Stomach smooth muscle (tissue), 2 donors: ENCODE results near the gene CBS.
"Not testable (repeated sequence)": the region's sequence is repeated elsewhere in the genome, so short reads cannot be mapped to it uniquely, and the experiment has no call there.

ENCODE experiments used
- H3K27ac ChIP-seq: one replicate; pipeline ENCODE4 v1.7.0; 2013; ENCODE audit warnings: mild to moderate bottlenecking, low read length, inconsistent platforms
- H3K27me3 ChIP-seq, 2 donors: one replicate each; pipeline ENCODE4 v1.7.0; 2013; ENCODE audit warnings: low read length in 2 of 2; ENCODE audit not compliant: insufficient read depth in 2 of 2, control insufficient read depth in 1 of 2
- H3K36me3 ChIP-seq, 2 donors: one replicate each; pipeline ENCODE4 v1.7.0; 2013; ENCODE audit warnings: low read length in 2 of 2; ENCODE audit not compliant: control insufficient read depth in 2 of 2, insufficient read depth in 2 of 2
- H3K4me1 ChIP-seq: one replicate; pipeline ENCODE4 v1.7.0; 2013; ENCODE audit warnings: low read length; ENCODE audit not compliant: control insufficient read depth, insufficient read depth
- H3K4me3 ChIP-seq, 2 donors: one replicate each; pipeline ENCODE4 v1.7.0; 2013; ENCODE audit warnings: low read length in 2 of 2
- H3K9ac ChIP-seq, 2 donors: one replicate each; pipeline ENCODE4 v1.7.0; 2013; ENCODE audit warnings: low read length in 2 of 2, mild to moderate bottlenecking in 1 of 2
- H3K9me3 ChIP-seq, 2 donors: one replicate each; pipeline ENCODE4 v1.7.0; 2013; ENCODE audit warnings: low read length in 2 of 2; ENCODE audit not compliant: control insufficient read depth in 2 of 2
- donor health status: healthy.
- donor health status: Pancreatic carcinoma.

CBS gene

DNA sequence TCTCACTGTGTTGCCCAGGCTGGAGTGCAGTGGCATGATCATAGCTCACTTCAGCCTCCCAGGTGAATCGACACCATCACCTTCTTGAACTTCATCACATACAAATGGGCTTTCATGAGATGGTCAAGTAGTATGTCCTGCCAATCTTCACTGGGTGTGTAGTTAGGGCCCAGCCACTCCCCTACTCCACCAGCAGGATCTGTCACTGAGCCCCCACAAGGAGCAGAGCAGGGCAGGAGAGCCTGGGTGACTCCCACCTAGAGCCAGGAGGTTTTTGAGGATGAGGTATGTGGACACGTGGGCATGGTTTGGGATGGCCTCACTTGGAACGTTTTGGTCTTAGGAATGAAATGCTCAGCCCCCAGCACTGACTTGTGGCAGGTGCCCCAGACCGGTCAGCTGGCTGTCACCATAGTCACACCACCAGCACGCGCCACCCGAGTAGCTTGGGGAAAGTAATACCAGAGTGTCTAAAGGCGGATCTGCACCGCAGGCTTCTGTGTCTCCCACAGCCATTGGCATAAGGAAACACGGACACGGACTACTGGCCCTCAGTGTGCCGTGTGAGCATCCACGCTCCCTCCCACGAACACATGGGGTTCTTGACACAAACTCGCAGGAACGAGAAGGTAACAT, 16.5 kb upstream of the CBS start:
- H3K27me3 ChIP-seq, H3K9ac ChIP-seq, H3K9me3 ChIP-seq, H3K36me3 ChIP-seq, H3K4me1 ChIP-seq, H3K27ac ChIP-seq, H3K4me3 ChIP-seq: not testable (repeated sequence)

DNA sequence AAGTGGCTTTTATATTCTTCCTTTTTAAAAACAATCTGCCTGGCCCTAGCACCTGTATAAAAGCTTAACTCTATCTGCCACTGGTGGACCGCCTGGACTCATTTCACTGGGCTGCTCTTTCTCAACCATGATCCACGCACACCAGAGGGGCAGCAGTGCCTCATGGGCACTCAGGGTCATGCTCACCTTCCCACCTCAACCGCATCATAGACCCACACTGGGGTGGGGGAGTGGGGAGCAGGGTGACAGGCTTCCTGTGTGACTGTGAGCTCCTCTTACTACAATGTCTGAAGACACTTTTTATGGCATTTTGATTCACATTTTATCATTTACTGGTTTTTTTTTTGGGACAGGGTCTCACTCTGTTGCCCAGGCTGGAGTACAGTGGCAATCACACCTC, 15.3 kb upstream of the CBS start:
- H3K9me3 ChIP-seq, H3K4me1 ChIP-seq, H3K9ac ChIP-seq, H3K27me3 ChIP-seq, H3K27ac ChIP-seq, H3K4me3 ChIP-seq, H3K36me3 ChIP-seq: not testable (repeated sequence)

DNA sequence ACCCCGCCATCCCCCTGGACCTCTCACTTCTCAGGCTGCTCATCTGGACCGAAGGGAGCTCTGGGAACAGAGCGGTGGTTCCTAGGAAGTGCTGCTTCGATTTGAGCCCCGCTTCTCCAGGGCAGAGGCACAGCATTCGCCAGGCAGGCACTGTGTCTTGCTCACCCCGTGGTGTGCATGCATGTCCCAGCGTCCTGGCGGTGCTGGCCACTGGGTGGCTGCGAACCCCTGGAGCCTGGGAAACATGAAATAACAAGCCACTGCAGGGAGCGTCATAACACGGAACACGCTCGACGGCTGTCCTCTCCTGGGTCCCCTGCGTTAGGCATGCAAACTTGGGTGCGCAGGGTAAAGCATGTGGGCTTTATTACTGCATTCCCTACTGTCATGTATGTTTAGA, 13.8 kb upstream of the CBS start:
- not testable (repeated sequence) for H3K4me1 ChIP-seq, H3K27ac ChIP-seq, H3K36me3 ChIP-seq, H3K27me3 ChIP-seq, H3K9ac ChIP-seq, H3K4me3 ChIP-seq, H3K9me3 ChIP-seq

DNA sequence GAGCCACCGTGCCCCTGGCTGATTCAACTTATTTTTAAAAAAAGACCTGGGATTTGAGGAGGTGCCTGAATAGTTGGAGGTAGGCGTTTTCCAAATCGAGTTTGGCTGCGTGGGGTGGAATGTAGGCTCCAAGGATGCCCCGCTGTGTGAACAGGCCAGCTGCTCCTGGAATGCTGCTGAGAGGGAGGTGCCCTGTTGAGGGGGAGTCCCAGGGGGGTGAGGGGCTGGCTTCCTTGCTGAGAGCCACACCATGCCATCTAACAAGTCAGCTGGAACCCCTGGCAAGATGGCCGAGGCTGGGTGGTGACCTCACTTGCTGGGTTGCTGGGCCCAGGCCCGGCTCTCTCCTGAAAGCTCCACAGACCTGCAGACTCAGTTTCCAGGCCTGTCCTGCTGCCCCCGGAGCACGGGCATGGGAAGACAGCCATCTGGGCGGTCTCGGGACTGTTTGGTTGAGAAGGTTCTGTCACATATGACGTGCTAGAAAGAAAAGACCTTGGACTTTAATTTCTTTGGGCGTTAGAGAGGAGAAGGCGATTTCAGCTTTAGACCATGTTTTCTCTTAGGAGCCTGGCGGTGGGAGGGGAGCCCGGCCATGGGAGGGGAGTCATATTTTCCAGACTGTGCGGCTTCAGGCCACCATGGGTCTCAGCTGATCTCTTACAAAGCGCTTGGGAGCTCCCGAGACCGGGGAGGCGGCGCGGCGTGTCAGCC, 7.1 kb upstream of the CBS start:
- H3K27me3 ChIP-seq, H3K4me3 ChIP-seq, H3K36me3 ChIP-seq, H3K27ac ChIP-seq, H3K4me1 ChIP-seq, H3K9ac ChIP-seq, H3K9me3 ChIP-seq: not testable (repeated sequence)

DNA sequence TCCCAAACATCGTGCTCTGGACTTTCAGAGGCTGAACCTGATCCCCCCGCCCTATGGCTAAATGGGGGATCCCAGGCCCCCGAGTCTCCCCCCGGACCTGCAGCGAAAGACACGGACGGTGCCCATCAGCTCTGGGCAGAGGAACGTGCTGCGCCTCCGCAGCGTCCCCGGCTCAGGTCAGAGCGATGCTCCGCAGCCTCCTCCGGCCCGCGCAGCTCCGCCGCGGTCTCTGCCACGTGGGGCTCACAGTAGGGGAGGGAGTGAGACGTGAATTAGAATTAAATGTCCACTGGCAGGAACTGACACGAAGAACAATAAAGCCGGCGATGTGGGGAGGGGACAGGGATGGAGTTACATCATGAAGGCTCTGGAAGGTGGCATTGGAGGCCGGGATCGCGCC, 1.0 kb upstream of the CBS start:
- H3K4me3 ChIP-seq, H3K27ac ChIP-seq, H3K27me3 ChIP-seq, H3K9me3 ChIP-seq, H3K4me1 ChIP-seq, H3K9ac ChIP-seq, H3K36me3 ChIP-seq: not testable (repeated sequence)

DNA sequence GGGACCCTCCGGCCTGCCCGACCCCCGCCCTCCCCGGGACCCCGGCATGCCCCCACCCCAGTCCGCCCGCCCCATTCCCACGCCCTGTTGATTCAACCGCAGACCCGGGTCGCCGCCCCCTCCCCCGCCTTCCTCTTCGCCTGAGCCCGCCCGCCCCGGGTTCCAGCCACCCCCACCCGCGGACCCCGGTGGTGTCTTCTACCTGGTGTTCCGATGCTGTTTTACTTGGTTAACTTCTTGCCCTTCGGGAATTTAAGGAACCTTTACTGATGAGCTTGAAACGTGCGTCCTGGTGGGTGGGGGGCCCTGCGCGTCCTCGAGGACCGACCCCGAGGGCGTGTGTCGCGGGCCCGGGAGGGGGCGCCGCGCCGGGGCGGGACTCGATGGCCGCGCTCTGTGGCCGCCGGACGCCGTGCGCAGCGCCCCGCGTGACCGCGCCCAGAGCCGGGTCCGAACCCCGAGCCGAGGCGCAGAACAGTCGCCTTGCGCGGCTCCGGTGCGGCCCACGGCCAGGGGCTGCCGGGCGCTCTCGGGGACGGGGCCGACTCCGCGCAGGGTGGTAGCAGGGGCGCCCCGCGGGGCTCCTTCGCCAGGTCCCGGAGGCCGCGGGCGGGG, 495 bp upstream of the CBS start:
- not testable (repeated sequence) for H3K36me3 ChIP-seq, H3K9me3 ChIP-seq, H3K27me3 ChIP-seq, H3K4me1 ChIP-seq, H3K9ac ChIP-seq, H3K4me3 ChIP-seq, H3K27ac ChIP-seq

DNA sequence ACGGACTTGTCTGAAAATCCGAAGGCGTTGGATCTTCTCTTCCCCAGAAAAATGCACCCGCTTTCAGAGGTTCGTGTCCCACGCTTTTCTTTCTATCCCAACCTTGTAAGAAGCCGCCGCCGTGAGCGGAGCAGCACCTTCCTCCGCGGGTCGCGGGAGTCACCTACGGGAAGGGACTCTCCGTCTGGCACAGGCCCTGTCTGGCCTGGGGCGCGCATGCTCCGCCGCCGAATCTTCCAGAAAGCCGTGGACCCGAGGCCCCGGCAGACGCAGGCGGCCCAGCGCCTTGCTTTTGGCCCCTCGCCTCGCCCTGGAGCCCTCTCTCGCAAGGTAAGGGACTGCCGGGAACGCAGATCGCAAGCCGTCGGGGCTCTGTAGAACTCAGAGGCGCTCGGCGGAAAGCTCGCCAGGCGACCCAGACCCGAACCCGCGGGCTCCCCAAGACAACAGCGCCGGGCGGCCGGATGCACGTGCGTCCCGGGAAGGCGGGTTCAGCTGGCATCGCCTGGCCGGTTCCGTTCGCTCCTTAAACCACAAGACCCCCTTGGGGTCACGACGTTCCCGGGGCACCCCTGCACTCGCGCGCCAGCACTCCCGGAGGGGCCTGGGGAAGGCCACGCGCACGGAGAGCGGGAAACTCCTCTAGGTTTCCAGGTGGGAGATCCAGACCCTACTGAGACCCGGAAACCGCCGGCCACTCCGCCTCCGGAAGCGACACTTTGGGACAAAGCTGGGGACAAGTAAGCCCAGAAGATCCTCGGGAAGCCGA, 1.1 kb downstream of the CBS start:
- H3K9ac ChIP-seq, H3K4me3 ChIP-seq, H3K36me3 ChIP-seq, H3K27ac ChIP-seq, H3K4me1 ChIP-seq, H3K9me3 ChIP-seq, H3K27me3 ChIP-seq: not testable (repeated sequence)

DNA sequence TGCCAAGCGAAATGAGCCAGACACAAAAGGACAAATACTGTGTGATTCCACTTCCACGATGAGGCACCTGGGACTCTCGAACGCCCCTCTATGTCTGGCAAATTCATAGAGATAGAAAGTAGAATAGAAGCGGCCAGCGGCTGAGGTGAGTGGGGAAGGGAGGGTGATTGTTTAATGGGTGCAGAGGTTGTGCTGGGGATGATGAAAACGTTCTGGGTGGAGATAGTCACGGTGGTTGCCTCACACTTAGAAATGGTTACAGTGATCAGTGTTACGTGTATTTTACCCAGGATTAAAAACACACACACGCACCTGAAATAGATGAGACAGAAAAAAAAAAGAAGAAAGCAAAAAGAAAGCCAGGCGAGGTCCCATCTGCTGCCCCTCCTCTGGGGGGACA, 2.9 kb downstream of the CBS start:
- H3K4me3 ChIP-seq, H3K36me3 ChIP-seq, H3K27me3 ChIP-seq, H3K9ac ChIP-seq, H3K4me1 ChIP-seq, H3K9me3 ChIP-seq, H3K27ac ChIP-seq: not testable (repeated sequence)

DNA sequence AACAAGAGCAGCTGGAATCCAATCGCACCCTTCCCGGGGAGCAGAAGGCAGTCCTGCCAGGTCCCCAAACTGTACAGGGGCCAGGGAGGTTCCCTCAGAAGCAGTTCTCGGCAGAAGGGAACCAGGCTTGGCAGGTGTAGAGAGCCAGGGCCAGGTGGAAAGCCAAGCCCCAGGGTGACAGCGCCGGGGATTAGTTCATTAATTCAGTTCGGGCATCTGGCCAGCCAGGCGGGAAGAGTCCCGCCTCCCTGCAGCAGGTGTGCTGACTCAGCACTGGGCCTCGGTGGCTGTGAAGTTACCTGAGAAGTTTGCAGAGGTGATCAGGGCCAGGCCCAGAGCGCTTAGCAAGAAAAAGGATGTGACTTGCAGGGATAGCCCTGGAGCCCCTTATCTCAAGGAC, 6.0 kb downstream of the CBS start:
- not testable (repeated sequence) for H3K27me3 ChIP-seq, H3K9ac ChIP-seq, H3K36me3 ChIP-seq, H3K4me1 ChIP-seq, H3K9me3 ChIP-seq, H3K4me3 ChIP-seq, H3K27ac ChIP-seq

DNA sequence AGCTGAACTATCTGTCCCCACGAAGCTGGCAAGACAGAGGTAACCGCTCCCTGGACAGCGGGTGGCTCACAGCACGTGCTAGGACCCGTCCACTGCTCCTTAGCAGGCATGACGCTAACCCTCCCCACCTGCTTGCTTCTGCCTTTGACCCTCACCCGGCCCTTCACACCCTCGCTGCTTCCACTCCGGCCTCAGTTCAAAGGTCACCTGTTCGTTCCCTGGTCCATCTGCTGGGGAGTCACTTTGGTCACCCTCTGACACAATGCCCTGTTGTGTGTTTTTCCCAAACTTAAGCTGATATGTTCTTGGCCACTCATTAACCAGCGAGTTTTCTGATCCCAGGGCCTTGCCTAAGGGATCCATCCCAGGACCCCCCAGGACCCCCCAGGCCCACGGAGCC, 7.6 kb downstream of the CBS start:
- H3K27me3 ChIP-seq, H3K9ac ChIP-seq, H3K27ac ChIP-seq, H3K9me3 ChIP-seq, H3K4me1 ChIP-seq, H3K4me3 ChIP-seq, H3K36me3 ChIP-seq: not testable (repeated sequence)

DNA sequence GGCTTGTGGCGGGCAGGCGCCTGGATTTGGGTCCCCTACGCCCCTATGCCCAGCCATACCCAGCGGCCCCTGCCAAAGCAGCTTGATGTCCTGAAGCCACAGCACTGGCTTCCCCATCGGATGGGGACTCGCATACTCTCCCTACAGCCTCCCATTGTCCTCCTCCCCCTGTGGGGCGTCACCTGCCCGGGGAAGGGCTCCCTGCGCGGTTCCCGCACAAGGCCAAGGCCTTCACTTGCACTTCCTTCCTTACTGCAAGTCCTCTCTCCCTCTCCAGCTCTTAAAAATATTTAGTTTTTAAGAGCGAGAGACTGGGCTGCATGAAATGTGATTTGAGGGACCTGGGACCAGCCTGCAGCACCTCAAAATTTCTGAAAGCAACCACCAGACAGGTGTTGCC, 8.9 kb downstream of the CBS start:
- not testable (repeated sequence) for H3K4me1 ChIP-seq, H3K27ac ChIP-seq, H3K36me3 ChIP-seq, H3K4me3 ChIP-seq, H3K9ac ChIP-seq, H3K27me3 ChIP-seq, H3K9me3 ChIP-seq
